Neural progenitor cell (in vitro differentiated cells): Measurements from ENCODE around the gene MEGF10. TPM values are rescaled to one million over a fixed set of nuclear protein-coding genes. Genes with fewer than 3 reads are reported as not detected.

Experiments used
- DNase-seq: peaks from one replicate; pipeline ENCODE4 v3.0.0-alpha.2; 2016; ENCODE audit warnings: low spot score
- H2AFZ ChIP-seq: fragments of 200-600 bp; sonication (generic); replicated peaks from 2 replicates; pipeline ENCODE4 v1.6.1; 2016; ENCODE audit warnings: antibody characterized with exemption
- H3F3A ChIP-seq: fragments of 200-600 bp; sonication (generic); 2 replicates; pipeline ENCODE4 v1.6.1; 2016; ENCODE audit warnings: antibody characterized with exemption, low read depth
- H3K27ac ChIP-seq: fragments of 200-600 bp; sonication (generic); 2 replicates; pipeline ENCODE4 v1.5.1; 2016; ENCODE audit warnings: mild to moderate bottlenecking
- H3K27me3 ChIP-seq: fragments of 200-600 bp; sonication (generic); 2 replicates; pipeline ENCODE4 v1.6.1; 2016; ENCODE audit warnings: mild to moderate bottlenecking, moderate library complexity
- H3K36me3 ChIP-seq: fragments of 200-600 bp; sonication (generic); 2 replicates; pipeline ENCODE4 v1.5.1; 2016
- H3K4me1 ChIP-seq: fragments of 200-600 bp; sonication (generic); 2 replicates; pipeline ENCODE4 v1.6.1; 2016; ENCODE audit warnings: mixed run types
- H3K4me2 ChIP-seq: fragments of 200-600 bp; sonication (generic); 2 replicates; pipeline ENCODE4 v1.6.1; 2016
- H3K4me3 ChIP-seq: fragments of 200-600 bp; sonication (generic); 2 replicates; pipeline ENCODE4 v1.5.1; 2016
- H3K79me2 ChIP-seq: fragments of 200-600 bp; sonication (generic); 2 replicates; pipeline ENCODE4 v1.6.1; 2016; ENCODE audit warnings: low read depth
- H3K9ac ChIP-seq: fragments of 200-600 bp; sonication (generic); 2 replicates; pipeline ENCODE4 v1.6.1; 2016
- H3K9me3 ChIP-seq: fragments of 200-600 bp; sonication (generic); 2 replicates; pipeline ENCODE4 v1.5.1; 2016; ENCODE audit warnings: low read depth
- H4K20me1 ChIP-seq: fragments of 200-600 bp; sonication (generic); 2 replicates; pipeline ENCODE4 v1.6.1; 2016; ENCODE audit warnings: low read depth
- H3K27ac Mint-ChIP-seq: 3 replicates; pipeline ENCODE4 v1.8.0; 2021; ENCODE audit warnings: mixed read lengths
- H3K27me3 Mint-ChIP-seq: 2 replicates; pipeline ENCODE4 v1.8.0; 2022; ENCODE audit warnings: low read depth, mild to moderate bottlenecking, inconsistent platforms, moderate library complexity, mixed read lengths; ENCODE audit not compliant: insufficient read depth
- H3K36me3 Mint-ChIP-seq: 3 replicates; pipeline ENCODE4 v1.8.0; 2021; ENCODE audit warnings: mixed read lengths
- H3K4me1 Mint-ChIP-seq: 3 replicates; pipeline ENCODE4 v1.8.0; 2021; ENCODE audit warnings: mixed read lengths
- H3K4me3 Mint-ChIP-seq: 3 replicates; pipeline ENCODE4 v1.8.0; 2021; ENCODE audit warnings: mild to moderate bottlenecking, moderate library complexity, mixed read lengths
- H3K9me3 Mint-ChIP-seq: 3 replicates; pipeline ENCODE4 v1.8.0; 2020; ENCODE audit warnings: mixed read lengths
- EZH2 ChIP-seq: fragments of 200-600 bp; sonication (generic); IDR thresholded peaks from 2 replicates; pipeline ENCODE4 v1.6.1; 2017; ENCODE audit warnings: antibody characterized with exemption, mild to moderate bottlenecking, moderate library complexity
- EZH2phosphoT487 ChIP-seq: fragments of 200-600 bp; sonication (generic); IDR thresholded peaks from 2 replicates; pipeline ENCODE4 v1.6.1; 2017; ENCODE audit warnings: antibody characterized with exemption
- total RNA-seq: library from RNA; depleted of rRNA; stranded (reverse); fragments of >200 nt; gene quantifications from 2 replicates; pipeline ENCODE4 v1.2.3, GENCODE V29; 2015; ENCODE audit warnings: low replicate concordance
- TF ChIP-seq, protein P1 (sequence below): fragments of 200-600 bp; sonication (generic); IDR thresholded peaks from 2 replicates; pipeline ENCODE4 v1.5.1; 2017; ENCODE audit warnings: antibody characterized with exemption, mild to moderate bottlenecking

The MEGF10 gene
- total RNA-seq, 1 donor from 2014 or later: 1.3 TPM

DNA sequence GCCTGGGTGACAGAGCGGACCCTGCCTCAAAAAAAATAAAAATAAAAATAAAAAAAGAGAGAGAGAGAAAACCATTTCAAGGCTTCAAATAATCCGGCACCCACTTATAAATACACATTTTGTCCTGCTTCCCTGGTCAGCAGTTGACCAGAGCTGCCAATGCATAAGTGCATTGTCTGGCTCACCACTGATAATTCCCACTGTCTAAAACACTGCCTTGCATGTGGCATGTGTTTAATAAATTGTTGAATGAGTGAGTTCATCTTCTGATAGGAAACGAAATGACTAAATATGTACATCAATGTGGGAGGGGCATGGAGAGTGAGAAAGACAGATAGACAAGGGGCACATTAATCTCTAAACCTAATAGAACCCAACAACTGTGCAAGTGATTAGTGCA, 42.9 kb downstream of the MEGF10 start:
- Histone ChIP-seq H3K27ac (no peak overlapping the region), H3K36me3 (no peaks in the 10 kb centered on the region), H2AFZ (no peak overlapping the region), H4K20me1 (no peaks in the 10 kb centered on the region), H3K4me3 (no peak overlapping the region), H3K27me3 (no peaks in the 10 kb centered on the region), H3K9me3 (no peaks in the 10 kb centered on the region), H3F3A (no peaks in the 10 kb centered on the region), H3K9ac (no peak overlapping the region), H3K4me1 (peaks cover 6% of the 10 kb centered on the region), H3K4me2 (no peak overlapping the region), H3K79me2 (no peaks in the 10 kb centered on the region)
- Mint-ChIP-seq H3K27me3 (peaks cover 2% of the 10 kb centered on the region), H3K9me3 (no peaks in the 10 kb centered on the region), H3K36me3 (peaks cover 5% of the 10 kb centered on the region), H3K4me1 (peaks cover 12% of the 10 kb centered on the region), H3K27ac (no peak overlapping the region), H3K4me3 (no peak overlapping the region)
- TF ChIP-seq EZH2 (no peak), EZH2phosphoT487 (no peak)
- TF ChIP-seq, protein P1, sequence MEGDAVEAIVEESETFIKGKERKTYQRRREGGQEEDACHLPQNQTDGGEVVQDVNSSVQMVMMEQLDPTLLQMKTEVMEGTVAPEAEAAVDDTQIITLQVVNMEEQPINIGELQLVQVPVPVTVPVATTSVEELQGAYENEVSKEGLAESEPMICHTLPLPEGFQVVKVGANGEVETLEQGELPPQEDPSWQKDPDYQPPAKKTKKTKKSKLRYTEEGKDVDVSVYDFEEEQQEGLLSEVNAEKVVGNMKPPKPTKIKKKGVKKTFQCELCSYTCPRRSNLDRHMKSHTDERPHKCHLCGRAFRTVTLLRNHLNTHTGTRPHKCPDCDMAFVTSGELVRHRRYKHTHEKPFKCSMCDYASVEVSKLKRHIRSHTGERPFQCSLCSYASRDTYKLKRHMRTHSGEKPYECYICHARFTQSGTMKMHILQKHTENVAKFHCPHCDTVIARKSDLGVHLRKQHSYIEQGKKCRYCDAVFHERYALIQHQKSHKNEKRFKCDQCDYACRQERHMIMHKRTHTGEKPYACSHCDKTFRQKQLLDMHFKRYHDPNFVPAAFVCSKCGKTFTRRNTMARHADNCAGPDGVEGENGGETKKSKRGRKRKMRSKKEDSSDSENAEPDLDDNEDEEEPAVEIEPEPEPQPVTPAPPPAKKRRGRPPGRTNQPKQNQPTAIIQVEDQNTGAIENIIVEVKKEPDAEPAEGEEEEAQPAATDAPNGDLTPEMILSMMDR: no peak
- no peak for DNase-seq

DNA sequence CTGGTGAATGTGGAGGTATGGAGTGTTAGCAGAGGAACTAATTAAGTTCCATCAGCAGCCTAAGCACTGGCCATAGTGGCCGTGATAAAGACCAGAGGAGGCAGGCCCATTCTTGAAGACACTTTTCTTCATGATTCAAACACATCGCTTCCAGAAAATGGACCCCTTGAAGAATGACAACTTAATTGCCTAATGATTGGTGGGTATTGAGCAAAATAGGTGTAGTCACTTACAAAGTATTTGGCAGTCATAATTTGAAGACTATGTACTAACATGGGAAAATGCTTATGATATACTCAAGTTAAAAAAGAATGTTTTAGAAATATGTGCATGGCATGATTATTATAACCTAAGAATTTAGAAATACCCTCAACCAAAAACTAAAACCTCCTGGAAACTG, 44.8 kb downstream of the MEGF10 start:
- Histone ChIP-seq H3K9me3 (no peaks in the 10 kb centered on the region), H3K79me2 (no peaks in the 10 kb centered on the region), H3K27me3 (no peaks in the 10 kb centered on the region), H3K4me1 (peaks cover 12% of the 10 kb centered on the region), H2AFZ (no peak overlapping the region), H4K20me1 (no peaks in the 10 kb centered on the region), H3F3A (no peaks in the 10 kb centered on the region), H3K4me3 (no peak overlapping the region), H3K36me3 (no peaks in the 10 kb centered on the region), H3K4me2 (no peak overlapping the region), H3K9ac (no peak overlapping the region), H3K27ac (no peak overlapping the region)
- no peak for DNase-seq
- Mint-ChIP-seq H3K27me3 (peaks cover 2% of the 10 kb centered on the region), H3K27ac (no peak overlapping the region), H3K9me3 (no peaks in the 10 kb centered on the region), H3K4me3 (no peak overlapping the region), H3K4me1 (peaks cover 12% of the 10 kb centered on the region), H3K36me3 (peaks cover 10% of the 10 kb centered on the region)
- TF ChIP-seq, protein P1: no peak
- no peak for TF ChIP-seq EZH2phosphoT487
- no peak for TF ChIP-seq EZH2

DNA sequence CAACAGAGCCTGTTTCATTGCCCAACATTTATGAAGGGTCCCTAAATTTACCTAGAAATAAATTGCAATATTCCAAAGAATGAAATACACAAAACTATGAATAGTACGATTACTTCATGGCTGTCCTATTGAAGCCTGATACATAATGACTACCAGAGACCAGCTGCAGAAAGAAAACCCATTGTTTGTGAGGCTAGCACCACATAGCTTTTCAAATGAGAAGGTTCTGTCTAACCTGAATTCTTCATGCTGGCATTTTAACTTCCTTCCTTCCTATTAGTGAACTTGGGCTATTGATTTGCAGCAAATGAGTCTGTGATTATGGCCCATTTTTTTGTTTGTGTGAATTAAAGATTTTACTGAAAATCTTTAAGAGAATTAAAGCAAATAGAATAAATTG, 47.3 kb downstream of the MEGF10 start:
- Mint-ChIP-seq H3K9me3 (no peaks in the 10 kb centered on the region), H3K36me3 (peaks cover 18% of the 10 kb centered on the region), H3K4me3 (no peak overlapping the region), H3K27ac (no peak overlapping the region), H3K27me3 (peaks cover 2% of the 10 kb centered on the region), H3K4me1 (peaks cover 17% of the 10 kb centered on the region)
- H3K27me3 ChIP-seq: no peaks in the 10 kb centered on the region
- no peak overlapping the region for H3K27ac ChIP-seq
- H4K20me1 ChIP-seq: no peaks in the 10 kb centered on the region
- H3K79me2 ChIP-seq: no peaks in the 10 kb centered on the region
- no peaks in the 10 kb centered on the region for H3K9me3 ChIP-seq
- no peak overlapping the region for H3K4me3 ChIP-seq
- H2AFZ ChIP-seq: no peak overlapping the region
- H3K4me2 ChIP-seq: no peak overlapping the region
- H3K9ac ChIP-seq: no peak overlapping the region
- H3K4me1 ChIP-seq: peaks cover 12% of the 10 kb centered on the region
- H3K36me3 ChIP-seq: no peaks in the 10 kb centered on the region
- H3F3A ChIP-seq: no peaks in the 10 kb centered on the region
- DNase-seq: no peak
- TF ChIP-seq EZH2phosphoT487 (no peak), EZH2 (no peak)
- TF ChIP-seq, protein P1: no peak
